WTC11 (cell line): Measurements from ENCODE around the gene MSI2. TPM values are rescaled to one million over a fixed set of nuclear protein-coding genes. Genes with fewer than 3 reads are reported as not detected.

ENCODE experiments used
- ATAC-seq: fragments of 200-7000 bp; cut with Tn5 transposase; 2 replicates; pipeline ENCODE4 v1.10.0; 2021; ENCODE audit warnings: mild to moderate bottlenecking, moderate library complexity
- CTCF ChIA-PET: fragments of 300-600 bp; sonication (Branson Sonifier 250); formaldehyde crosslinking; loops from one replicate; lab custom pipeline; 2021; ENCODE audit warnings: antibody characterized with exemption; lab: Charles Lee
- POLR2A ChIA-PET: fragments of 350-600 bp; sonication (Branson Sonifier 250); formaldehyde crosslinking; loops from one replicate; lab custom pipeline; 2021; ENCODE audit warnings: antibody characterized with exemption; lab: Charles Lee
- DNase-seq: peaks from one replicate; pipeline ENCODE4 v3.0.0; 2021; ENCODE audit warnings: low spot score
- H3K27ac Mint-ChIP-seq: 2 replicates; pipeline ENCODE4 v1.8.0; 2021; ENCODE audit warnings: mixed read lengths
- H3K27me3 Mint-ChIP-seq: 2 replicates; pipeline ENCODE4 v1.8.0; 2021; ENCODE audit warnings: low read depth, mild to moderate bottlenecking, moderate library complexity, mixed read lengths
- H3K36me3 Mint-ChIP-seq: 2 replicates; pipeline ENCODE4 v1.8.0; 2021; ENCODE audit warnings: mixed read lengths
- H3K4me1 Mint-ChIP-seq: 2 replicates; pipeline ENCODE4 v1.8.0; 2022; ENCODE audit warnings: mixed read lengths
- H3K4me3 Mint-ChIP-seq: 2 replicates; pipeline ENCODE4 v1.8.0; 2021; ENCODE audit warnings: mild to moderate bottlenecking, moderate library complexity, mixed read lengths
- H3K9me3 Mint-ChIP-seq: 2 replicates; pipeline ENCODE4 v1.8.0; 2021; ENCODE audit warnings: mixed read lengths
- CBFB ChIP-seq: sonication (generic); formaldehyde crosslinking; IDR thresholded peaks from 2 replicates; pipeline ENCODE4 v1.8.1; 2022; ENCODE audit warnings: mild to moderate bottlenecking, low read depth, missing genetic modification reagents
- ELF4 ChIP-seq: sonication (generic); formaldehyde crosslinking; IDR thresholded peaks from 2 replicates; pipeline ENCODE4 v1.8.1; 2022; ENCODE audit warnings: low read depth, mild to moderate bottlenecking, moderate library complexity, missing genetic modification reagents
- EMX1 ChIP-seq: fragments of 250-450 bp; sonication (Bioruptor Pico); IDR thresholded peaks from 2 replicates; pipeline ENCODE4 v1.8.0; 2021; ENCODE audit warnings: mild to moderate bottlenecking
- ESRRA ChIP-seq: sonication (generic); formaldehyde crosslinking; IDR thresholded peaks from 2 replicates; pipeline ENCODE4 v1.8.1; 2022; ENCODE audit warnings: mild to moderate bottlenecking, missing genetic modification reagents, borderline replicate concordance
- ETV6 ChIP-seq: sonication (generic); formaldehyde crosslinking; IDR thresholded peaks from 2 replicates; pipeline ENCODE4 v1.8.1; 2022; ENCODE audit warnings: mild to moderate bottlenecking, missing genetic modification reagents
- GABPB1 ChIP-seq: sonication (generic); formaldehyde crosslinking; IDR thresholded peaks from 2 replicates; pipeline ENCODE4 v1.8.1; 2023; ENCODE audit warnings: mild to moderate bottlenecking, missing genetic modification reagents
- IRF2 ChIP-seq: sonication (generic); formaldehyde crosslinking; IDR thresholded peaks from 2 replicates; pipeline ENCODE4 v1.8.0; 2022; ENCODE audit warnings: low read depth, missing genetic modification reagents, borderline replicate concordance
- JAZF1 ChIP-seq: fragments of 250-450 bp; sonication (Bioruptor Pico); IDR thresholded peaks from 2 replicates; pipeline ENCODE4 v1.9.0; 2021; ENCODE audit warnings: moderate library complexity, mild to moderate bottlenecking, inconsistent platforms
- KAT7 ChIP-seq: sonication (generic); formaldehyde crosslinking; IDR thresholded peaks from 2 replicates; pipeline ENCODE4 v1.8.1; 2023; ENCODE audit warnings: missing genetic modification reagents, mild to moderate bottlenecking, borderline replicate concordance
- MXD4 ChIP-seq: fragments of 250-450 bp; sonication (Bioruptor Pico); IDR thresholded peaks from 2 replicates; pipeline ENCODE4 v1.8.0; 2021; ENCODE audit warnings: mild to moderate bottlenecking, moderate library complexity, borderline replicate concordance
- NR1H2 ChIP-seq: sonication (generic); formaldehyde crosslinking; IDR thresholded peaks from 2 replicates; pipeline ENCODE4 v1.9.0; 2021; ENCODE audit warnings: mild to moderate bottlenecking, moderate library complexity, missing genetic modification reagents
- NR2C2 ChIP-seq: sonication (generic); formaldehyde crosslinking; IDR thresholded peaks from 2 replicates; pipeline ENCODE4 v1.8.0; 2022; ENCODE audit warnings: mild to moderate bottlenecking, missing genetic modification reagents
- NR3C1 ChIP-seq: sonication (generic); formaldehyde crosslinking; conservative IDR thresholded peaks from 2 replicates; pipeline ENCODE4 v1.8.1; 2023; ENCODE audit warnings: low read depth, mild to moderate bottlenecking, missing genetic modification reagents
- RORB ChIP-seq: fragments of 250-450 bp; sonication (Bioruptor Pico); IDR thresholded peaks from 2 replicates; pipeline ENCODE4 v1.9.0; 2021; ENCODE audit warnings: mild to moderate bottlenecking
- SP1 ChIP-seq: sonication (generic); formaldehyde crosslinking; conservative IDR thresholded peaks from 2 replicates; pipeline ENCODE4 v1.8.1; 2022; ENCODE audit warnings: missing genetic modification reagents
- TEAD1 ChIP-seq: sonication (generic); formaldehyde crosslinking; IDR thresholded peaks from 2 replicates; pipeline ENCODE4 v1.8.0; 2022; ENCODE audit warnings: mild to moderate bottlenecking, missing genetic modification reagents
- USF1 ChIP-seq: sonication (generic); formaldehyde crosslinking; IDR thresholded peaks from 2 replicates; pipeline ENCODE4 v1.8.0; 2022; ENCODE audit warnings: mild to moderate bottlenecking, missing genetic modification reagents
- ZBTB43 ChIP-seq: sonication (generic); formaldehyde crosslinking; IDR thresholded peaks from 2 replicates; pipeline ENCODE4 v1.8.1; 2023; ENCODE audit warnings: mild to moderate bottlenecking, missing genetic modification reagents
- ZNF219 ChIP-seq: sonication (generic); formaldehyde crosslinking; IDR thresholded peaks from 2 replicates; pipeline ENCODE4 v1.8.0; 2023; ENCODE audit warnings: missing genetic modification reagents, mild to moderate bottlenecking, borderline replicate concordance
- ZNF263 ChIP-seq: sonication (generic); formaldehyde crosslinking; IDR thresholded peaks from 2 replicates; pipeline ENCODE4 v1.8.1; 2022; ENCODE audit warnings: low read depth, mild to moderate bottlenecking, moderate library complexity, missing genetic modification reagents
- ZNF281 ChIP-seq: sonication (generic); formaldehyde crosslinking; IDR thresholded peaks from 2 replicates; pipeline ENCODE4 v1.8.0; 2023; ENCODE audit warnings: mild to moderate bottlenecking, missing genetic modification reagents
- ZNF396 ChIP-seq: fragments of 250-450 bp; sonication (Bioruptor Pico); IDR thresholded peaks from 2 replicates; pipeline ENCODE4 v1.8.0; 2021; ENCODE audit warnings: mild to moderate bottlenecking, moderate library complexity, borderline replicate concordance
- ZNF416 ChIP-seq: fragments of 250-450 bp; sonication (Bioruptor Pico); IDR thresholded peaks from 2 replicates; pipeline ENCODE4 v1.9.0; 2021; ENCODE audit warnings: mild to moderate bottlenecking, inconsistent platforms
- ZNF423 ChIP-seq: fragments of 250-450 bp; sonication (Bioruptor Pico); IDR thresholded peaks from 2 replicates; pipeline ENCODE4 v2.1.2; 2022; ENCODE audit warnings: mild to moderate bottlenecking, moderate library complexity
- total RNA-seq: library from RNA; stranded (reverse); gene quantifications from 3 replicates; pipeline ENCODE4 v1.2.3, GENCODE V29; 2021
- TF ChIP-seq, protein P1 (sequence below): sonication (generic); formaldehyde crosslinking; IDR thresholded peaks from 2 replicates; pipeline ENCODE4 v1.8.1; 2022; ENCODE audit warnings: low read depth, mild to moderate bottlenecking, moderate library complexity, missing genetic modification reagents, borderline replicate concordance
- TF ChIP-seq, protein P2 (sequence below): fragments of 250-450 bp; sonication (Bioruptor Pico); IDR thresholded peaks from 2 replicates; pipeline ENCODE4 v1.9.0; 2021; ENCODE audit warnings: mild to moderate bottlenecking
- TF ChIP-seq, protein P3 (sequence below): sonication (generic); formaldehyde crosslinking; IDR thresholded peaks from 2 replicates; pipeline ENCODE4 v1.8.0; 2022; ENCODE audit warnings: mild to moderate bottlenecking, missing genetic modification reagents

The MSI2 gene
- total RNA-seq, 1 experiment from 2014 or later: 82.1 TPM

- Mint-ChIP-seq H3K36me3 (peaks cover 6% of the 10 kb centered on the region; the same call in 1 of the 2 replicates), H3K4me1 (peaks cover 7% of the 10 kb centered on the region), H3K4me3 (no peak overlapping the region), H3K27ac (no peak overlapping the region), H3K9me3 (peaks cover 28% of the 10 kb centered on the region), H3K27me3 (no peaks in the 10 kb centered on the region)
- POLR2A ChIA-PET: no interaction called here
- no peak for DNase-seq
- TF ChIP-seq KAT7 (CRISPR knock-in tag) (no peak), GABPB1 (CRISPR knock-in tag) (no peak), USF1 (no peak), EMX1 (CRISPR knock-in tag) (no peak), ESRRA (CRISPR knock-in tag) (no peak), ZNF416 (CRISPR knock-in tag) (no peak), ZNF219 (CRISPR knock-in tag) (no peak), NR1H2 (CRISPR knock-in tag) (no peak), MXD4 (CRISPR knock-in tag) (no peak), SP1 (no peak), JAZF1 (CRISPR knock-in tag) (no peak), ELF4 (CRISPR knock-in tag) (no peak), ZNF281 (CRISPR knock-in tag) (no peak), NR2C2 (CRISPR knock-in tag) (no peak), NR3C1 (CRISPR knock-in tag) (no peak), CBFB (CRISPR knock-in tag) (no peak), ZBTB43 (CRISPR knock-in tag) (no peak)
- TF ChIP-seq, protein P1, sequence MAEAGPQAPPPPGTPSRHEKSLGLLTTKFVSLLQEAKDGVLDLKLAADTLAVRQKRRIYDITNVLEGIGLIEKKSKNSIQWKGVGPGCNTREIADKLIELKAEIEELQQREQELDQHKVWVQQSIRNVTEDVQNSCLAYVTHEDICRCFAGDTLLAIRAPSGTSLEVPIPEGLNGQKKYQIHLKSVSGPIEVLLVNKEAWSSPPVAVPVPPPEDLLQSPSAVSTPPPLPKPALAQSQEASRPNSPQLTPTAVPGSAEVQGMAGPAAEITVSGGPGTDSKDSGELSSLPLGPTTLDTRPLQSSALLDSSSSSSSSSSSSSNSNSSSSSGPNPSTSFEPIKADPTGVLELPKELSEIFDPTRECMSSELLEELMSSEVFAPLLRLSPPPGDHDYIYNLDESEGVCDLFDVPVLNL (CRISPR knock-in tag): no peak
- TF ChIP-seq, protein P2, sequence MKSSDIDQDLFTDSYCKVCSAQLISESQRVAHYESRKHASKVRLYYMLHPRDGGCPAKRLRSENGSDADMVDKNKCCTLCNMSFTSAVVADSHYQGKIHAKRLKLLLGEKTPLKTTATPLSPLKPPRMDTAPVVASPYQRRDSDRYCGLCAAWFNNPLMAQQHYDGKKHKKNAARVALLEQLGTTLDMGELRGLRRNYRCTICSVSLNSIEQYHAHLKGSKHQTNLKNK (CRISPR knock-in tag): no peak
- CTCF ChIA-PET: interaction anchor here (0.8 to 1.8 kb wide), 2 partner anchors 35 to 464 kb away, joined by 3 to 5 read pairs; no protein-coding TSS in a partner anchor
- no peak for ATAC-seq
Observed at GRCh38 chr17:57207396-57207795, 48.9 kb upstream of the MSI2 start.

DNA sequence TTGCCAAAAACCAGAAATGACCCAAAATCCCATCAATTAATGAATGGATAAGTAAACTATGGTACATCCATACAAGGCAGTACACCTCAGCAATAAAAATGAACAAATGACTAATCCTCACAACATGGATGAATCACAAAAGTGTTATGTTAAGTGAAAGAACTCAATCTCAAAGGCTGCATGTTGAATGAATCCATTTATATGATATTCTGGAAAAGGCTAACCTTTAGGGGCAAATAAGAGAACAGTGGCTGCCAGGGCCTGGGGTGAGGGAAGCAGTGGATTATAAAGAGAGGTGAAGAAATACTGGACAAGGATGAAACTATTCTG lies 46.1 kb upstream of the MSI2 start:
- peaks cover 35% of the 10 kb centered on the region for H3K9me3 Mint-ChIP-seq
- H3K4me3 Mint-ChIP-seq: no peak overlapping the region
- ATAC-seq: no peak
- ChIA-PET POLR2A (no interaction called here), CTCF (no interaction called here)
- peaks cover 7% of the 10 kb centered on the region for H3K4me1 Mint-ChIP-seq
- H3K36me3 Mint-ChIP-seq: peaks cover 6% of the 10 kb centered on the region; the same call in 1 of the 2 replicates
- no peak for DNase-seq
- no peak overlapping the region for H3K27ac Mint-ChIP-seq
- no peaks in the 10 kb centered on the region for H3K27me3 Mint-ChIP-seq
- no peak for TF ChIP-seq JAZF1 (CRISPR knock-in tag)
- TF ChIP-seq, protein P3, sequence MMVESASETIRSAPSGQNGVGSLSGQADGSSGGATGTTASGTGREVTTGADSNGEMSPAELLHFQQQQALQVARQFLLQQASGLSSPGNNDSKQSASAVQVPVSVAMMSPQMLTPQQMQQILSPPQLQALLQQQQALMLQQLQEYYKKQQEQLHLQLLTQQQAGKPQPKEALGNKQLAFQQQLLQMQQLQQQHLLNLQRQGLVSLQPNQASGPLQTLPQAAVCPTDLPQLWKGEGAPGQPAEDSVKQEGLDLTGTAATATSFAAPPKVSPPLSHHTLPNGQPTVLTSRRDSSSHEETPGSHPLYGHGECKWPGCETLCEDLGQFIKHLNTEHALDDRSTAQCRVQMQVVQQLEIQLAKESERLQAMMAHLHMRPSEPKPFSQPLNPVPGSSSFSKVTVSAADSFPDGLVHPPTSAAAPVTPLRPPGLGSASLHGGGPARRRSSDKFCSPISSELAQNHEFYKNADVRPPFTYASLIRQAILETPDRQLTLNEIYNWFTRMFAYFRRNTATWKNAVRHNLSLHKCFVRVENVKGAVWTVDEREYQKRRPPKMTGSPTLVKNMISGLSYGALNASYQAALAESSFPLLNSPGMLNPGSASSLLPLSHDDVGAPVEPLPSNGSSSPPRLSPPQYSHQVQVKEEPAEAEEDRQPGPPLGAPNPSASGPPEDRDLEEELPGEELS (CRISPR knock-in tag): no peak
- no peak for TF ChIP-seq ZNF423
- TF ChIP-seq RORB: no peak
- no peak for TF ChIP-seq ZNF263 (CRISPR knock-in tag)
- no peak for TF ChIP-seq TEAD1 (CRISPR knock-in tag)
- no peak for TF ChIP-seq GABPB1 (CRISPR knock-in tag)
- TF ChIP-seq ZNF396 (CRISPR knock-in tag): no peak
- no peak for TF ChIP-seq ETV6 (CRISPR knock-in tag)
- no peak for TF ChIP-seq IRF2 (CRISPR knock-in tag)
- TF ChIP-seq, protein P1 (CRISPR knock-in tag): no peak
